ENCODE results near the gene VAMP5.

VAMP5 gene

DNA sequence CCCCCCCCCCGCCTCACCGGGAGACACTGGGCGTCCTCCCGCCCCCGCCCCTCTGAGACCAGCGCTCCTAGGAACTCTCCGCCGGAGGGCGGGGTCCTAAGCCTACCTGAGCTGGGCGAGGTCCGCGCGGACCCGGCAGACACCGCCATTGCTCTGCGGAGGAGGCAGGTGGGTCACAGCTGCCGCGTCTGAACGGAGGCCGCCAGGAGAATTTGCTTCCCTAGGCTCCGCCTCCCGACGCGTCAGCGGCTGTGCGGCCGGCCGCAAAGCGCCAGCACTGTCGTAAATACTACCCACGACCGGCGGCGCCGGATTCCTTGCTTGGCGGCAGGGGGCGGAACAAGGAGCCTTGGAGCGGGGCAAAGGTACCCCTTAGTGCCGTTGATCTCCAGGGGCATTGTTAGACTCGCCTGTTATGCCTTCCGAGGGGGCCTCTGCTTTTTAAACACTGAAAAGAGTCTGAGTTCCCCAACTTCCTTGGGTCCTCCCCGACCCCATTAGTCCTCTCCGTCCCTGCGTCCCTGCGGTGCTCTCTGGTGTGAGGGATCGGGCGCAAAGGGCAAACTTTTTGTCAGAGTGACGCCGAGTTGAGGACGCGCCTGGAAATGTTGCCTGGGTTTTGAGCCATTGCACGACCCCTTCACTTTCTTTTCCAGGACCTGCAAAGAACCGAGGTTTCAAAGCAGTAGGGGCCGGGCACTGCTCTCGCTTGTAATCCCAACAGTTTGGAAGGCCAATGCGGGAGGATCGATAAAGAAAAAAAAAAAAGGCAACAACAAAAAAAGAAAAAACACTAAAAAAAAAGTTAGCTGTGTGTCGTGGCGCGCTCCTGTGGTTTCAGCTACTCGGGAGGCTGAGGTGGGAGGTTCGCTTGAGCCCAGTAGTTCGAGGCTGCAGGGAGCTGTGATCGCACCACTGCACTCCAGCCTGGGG is 22.7 kb upstream of the VAMP5 start, which contains the start of gene GGCX:
TSS of gene GGCX (minus strand) at position 214 of the 933 bp plus-strand sequence. CDS start at position 149, 65 bp downstream.
- TF ChIP-seq, protein P1, sequence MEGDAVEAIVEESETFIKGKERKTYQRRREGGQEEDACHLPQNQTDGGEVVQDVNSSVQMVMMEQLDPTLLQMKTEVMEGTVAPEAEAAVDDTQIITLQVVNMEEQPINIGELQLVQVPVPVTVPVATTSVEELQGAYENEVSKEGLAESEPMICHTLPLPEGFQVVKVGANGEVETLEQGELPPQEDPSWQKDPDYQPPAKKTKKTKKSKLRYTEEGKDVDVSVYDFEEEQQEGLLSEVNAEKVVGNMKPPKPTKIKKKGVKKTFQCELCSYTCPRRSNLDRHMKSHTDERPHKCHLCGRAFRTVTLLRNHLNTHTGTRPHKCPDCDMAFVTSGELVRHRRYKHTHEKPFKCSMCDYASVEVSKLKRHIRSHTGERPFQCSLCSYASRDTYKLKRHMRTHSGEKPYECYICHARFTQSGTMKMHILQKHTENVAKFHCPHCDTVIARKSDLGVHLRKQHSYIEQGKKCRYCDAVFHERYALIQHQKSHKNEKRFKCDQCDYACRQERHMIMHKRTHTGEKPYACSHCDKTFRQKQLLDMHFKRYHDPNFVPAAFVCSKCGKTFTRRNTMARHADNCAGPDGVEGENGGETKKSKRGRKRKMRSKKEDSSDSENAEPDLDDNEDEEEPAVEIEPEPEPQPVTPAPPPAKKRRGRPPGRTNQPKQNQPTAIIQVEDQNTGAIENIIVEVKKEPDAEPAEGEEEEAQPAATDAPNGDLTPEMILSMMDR (conservative IDR thresholded peaks at IDR 0.05; ENCODE audit: low read length): 0 out of 2 replicates have a peak, but pooled peaks have one; percentile 8
- peak; percentile 91 for DNase-seq (ENCODE audit: low read depth)
- H3K4me3 ChIP-seq (ENCODE audit: low read length): peak within 1 kb of the TSS; percentile 91

DNA sequence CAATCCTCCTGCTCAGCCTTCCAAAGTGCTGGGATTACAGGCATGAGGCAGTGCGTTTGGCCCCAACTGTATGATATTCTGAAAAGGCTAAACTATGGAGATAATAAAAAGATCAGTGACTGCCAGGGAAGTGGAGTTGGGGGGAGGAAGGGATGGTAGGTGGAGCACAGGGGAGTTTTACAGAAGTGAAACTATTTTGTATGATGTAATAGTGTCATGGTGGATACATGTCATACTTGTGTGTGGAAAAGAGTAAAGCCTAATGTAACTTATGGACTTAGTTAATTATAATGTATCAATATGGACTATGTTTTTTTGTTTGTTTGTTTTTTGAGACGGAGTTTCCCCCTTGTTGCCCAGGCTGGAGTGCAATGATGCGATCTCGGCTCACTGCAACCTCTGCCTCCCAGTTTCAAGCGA is 20.1 kb upstream of the VAMP5 start:
- TF ChIP-seq, protein P1 (conservative IDR thresholded peaks at IDR 0.05; ENCODE audit: low read length): no peak
- DNase-seq (ENCODE audit: low read depth): no peak

DNA sequence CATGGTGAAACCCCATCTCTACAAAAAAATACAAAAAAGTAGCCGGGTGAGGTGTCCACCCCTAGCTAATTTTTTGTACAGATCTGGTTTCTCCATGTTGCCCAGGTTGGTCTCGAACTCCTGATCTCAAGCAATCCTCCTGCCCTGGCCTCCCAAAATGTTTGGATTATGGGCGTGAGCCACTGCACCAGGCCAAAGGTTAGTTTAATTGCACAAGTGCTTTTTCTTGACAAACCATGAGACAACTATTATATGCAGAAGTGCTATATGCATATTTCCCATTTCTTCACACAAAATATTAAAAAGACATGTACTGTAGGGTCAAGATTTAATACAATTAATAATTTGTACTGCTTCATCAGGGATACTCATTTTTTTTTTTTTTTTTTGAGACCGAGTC is 18.0 kb upstream of the VAMP5 start:
- TF ChIP-seq, protein P1 (conservative IDR thresholded peaks at IDR 0.05; ENCODE audit: low read length): no peak
- DNase-seq (ENCODE audit: low read depth): no peak
- no peak overlapping the region for H3K4me3 ChIP-seq (ENCODE audit: low read length)

More for the DNA sequence above, 20.1 kb upstream of the VAMP5 start:
- H3K4me3 ChIP-seq (ENCODE audit: low read length): no peak overlapping the region

DNA sequence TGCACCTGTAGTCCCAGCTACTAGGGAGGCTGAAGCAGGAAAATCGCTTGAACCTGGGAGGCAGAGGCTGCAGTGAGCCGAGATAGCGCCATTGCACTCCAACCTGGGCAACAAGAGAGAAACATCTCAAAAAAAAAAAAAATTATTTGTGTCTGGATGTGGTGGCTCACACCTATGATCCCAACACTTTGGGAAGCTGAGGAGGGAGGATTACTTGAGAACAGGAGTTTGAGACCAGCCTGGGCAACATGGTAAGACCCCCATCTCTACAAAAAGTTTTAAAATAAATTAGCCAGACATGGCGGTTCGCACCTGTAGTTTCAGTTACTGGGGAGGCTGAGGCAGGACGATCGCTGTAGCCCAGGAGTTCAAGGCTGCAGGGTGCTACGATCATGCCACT is 8.5 kb upstream of the VAMP5 start:
- TF ChIP-seq, protein P1 (conservative IDR thresholded peaks at IDR 0.05; ENCODE audit: low read length): no peak
- no peak for DNase-seq (ENCODE audit: low read depth)
- no peak overlapping the region for H3K4me3 ChIP-seq (ENCODE audit: low read length)

DNA sequence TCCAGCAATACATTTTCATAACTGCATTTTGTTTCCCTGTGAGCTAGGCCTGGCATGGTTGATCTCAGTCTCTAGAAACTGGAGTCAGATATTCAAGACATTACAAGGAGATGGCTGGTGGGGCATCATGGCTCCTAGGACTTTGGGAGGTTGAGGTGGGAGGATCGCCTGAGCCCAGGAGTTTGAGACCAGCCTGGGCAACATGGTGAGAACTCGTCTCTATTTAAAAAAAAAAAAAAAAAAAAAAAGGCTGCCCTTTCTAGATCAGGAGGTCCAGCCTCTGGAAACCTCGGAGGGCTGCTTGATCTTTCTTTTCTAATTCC is 7.2 kb upstream of the VAMP5 start:
- no peak for DNase-seq (ENCODE audit: low read depth)
- H3K4me3 ChIP-seq (ENCODE audit: low read length): no peak overlapping the region
- TF ChIP-seq, protein P1 (conservative IDR thresholded peaks at IDR 0.05; ENCODE audit: low read length): no peak

DNA sequence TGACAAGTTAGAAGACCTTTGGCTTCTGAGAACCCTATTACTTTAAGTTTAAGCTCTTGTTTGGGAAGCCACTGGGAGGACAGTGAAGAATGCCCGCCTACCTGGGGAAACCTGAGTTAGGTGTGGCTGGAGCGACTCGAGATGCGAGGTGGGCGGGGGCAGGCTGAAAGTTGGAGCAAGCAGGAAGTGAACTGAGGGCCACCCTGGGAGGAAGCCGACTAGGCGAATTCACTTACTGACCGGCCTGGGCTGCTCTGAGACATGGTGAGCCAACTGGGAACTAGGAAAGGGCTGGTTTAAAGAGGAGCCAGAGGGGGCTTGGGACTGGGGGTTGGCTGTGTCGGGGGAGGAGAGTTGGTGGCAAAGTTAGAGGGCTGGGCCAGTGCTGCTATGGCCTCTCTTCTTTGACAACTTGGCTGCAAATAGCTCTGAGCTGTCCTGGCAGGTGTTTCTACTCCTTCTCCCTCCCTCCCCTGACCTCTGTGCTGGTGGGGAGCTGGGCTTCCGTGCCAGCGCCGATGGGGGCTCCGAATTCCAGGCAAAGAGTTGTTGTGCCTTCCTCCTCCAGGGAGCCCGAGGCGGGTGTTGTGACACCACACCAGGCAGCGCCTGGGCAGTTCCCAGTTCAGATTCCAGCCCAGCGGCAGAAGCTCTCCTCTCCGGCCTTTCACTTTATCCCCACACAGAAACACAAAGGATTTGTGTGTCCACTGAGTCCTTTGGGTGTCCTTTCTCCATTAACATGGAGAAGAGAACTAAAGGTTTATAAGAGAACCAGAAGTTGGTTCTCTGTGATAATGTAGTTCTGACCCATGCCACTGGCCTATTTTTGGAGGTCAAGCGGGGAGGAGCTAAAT is 6.6 kb upstream of the VAMP5 start, which contains the start of gene VAMP8:
TSS of gene VAMP8 (plus strand) at position 201 of the 857 bp plus-strand sequence. CDS start at position 262, 61 bp downstream.
- no peak within 1 kb of the TSS for H3K4me3 ChIP-seq (ENCODE audit: low read length)
- no peak for DNase-seq (ENCODE audit: low read depth)
- TF ChIP-seq, protein P1 (conservative IDR thresholded peaks at IDR 0.05; ENCODE audit: low read length): no peak
